ENCODE results near the gene GMPPA.

GMPPA gene

GRCh38 chr2:219486380-219486959, 12.2 kb upstream of the GMPPA start:
- no peak for DNase-seq

DNA sequence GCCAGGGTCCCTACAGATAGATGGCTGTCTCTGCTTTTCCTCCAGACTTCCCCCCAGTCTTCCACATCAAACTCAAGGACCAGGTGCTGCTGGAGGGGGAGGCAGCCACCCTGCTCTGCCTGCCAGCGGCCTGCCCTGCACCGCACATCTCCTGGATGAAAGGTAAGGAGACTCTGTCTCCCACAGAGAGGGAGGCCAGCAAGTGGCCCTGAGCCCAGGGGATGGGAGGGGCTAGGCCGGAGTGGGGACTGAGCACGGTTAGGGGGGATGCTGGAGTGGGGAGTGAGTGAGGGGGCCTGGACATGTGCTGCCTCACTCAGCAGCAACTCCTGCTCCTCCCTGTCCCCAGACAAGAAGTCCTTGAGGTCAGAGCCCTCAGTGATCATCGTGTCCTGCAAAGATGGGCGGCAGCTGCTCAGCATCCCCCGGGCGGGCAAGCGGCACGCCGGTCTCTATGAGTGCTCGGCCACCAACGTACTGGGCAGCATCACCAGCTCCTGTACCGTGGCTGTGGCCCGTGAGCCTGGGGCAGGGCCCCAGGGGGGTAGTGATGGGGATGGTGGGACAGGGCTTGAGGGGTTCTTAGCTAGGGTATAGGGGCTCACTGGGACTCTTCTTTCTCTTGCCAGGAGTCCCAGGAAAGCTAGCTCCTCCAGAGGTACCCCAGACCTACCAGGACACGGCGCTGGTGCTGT, 10.4 kb upstream of the GMPPA start:
- DNase-seq: no peak

DNA sequence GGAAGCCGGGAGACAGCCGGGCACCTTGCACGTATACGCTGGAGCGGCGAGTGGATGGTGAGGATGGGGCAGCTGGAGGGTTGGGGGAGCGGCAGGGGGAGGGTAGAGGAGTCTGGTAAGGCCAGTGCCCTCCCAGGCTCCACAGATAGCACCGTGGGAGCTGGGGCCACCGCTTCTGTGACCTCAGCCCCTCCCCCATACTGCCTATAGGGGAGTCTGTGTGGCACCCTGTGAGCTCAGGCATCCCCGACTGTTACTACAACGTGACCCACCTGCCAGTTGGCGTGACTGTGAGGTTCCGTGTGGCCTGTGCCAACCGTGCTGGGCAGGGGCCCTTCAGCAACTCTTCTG, 9.9 kb upstream of the GMPPA start:
- no peak for DNase-seq

DNA sequence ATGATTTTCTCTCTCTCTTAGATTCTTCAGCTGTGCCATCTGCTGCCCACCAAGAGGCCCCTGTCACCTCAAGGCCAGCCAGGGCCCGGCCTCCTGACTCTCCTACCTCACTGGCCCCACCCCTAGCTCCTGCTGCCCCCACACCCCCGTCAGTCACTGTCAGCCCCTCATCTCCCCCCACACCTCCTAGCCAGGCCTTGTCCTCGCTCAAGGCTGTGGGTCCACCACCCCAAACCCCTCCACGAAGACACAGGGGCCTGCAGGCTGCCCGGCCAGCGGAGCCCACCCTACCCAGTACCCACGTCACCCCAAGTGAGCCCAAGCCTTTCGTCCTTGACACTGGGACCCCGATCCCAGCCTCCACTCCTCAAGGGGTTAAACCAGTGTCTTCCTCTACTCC, 9.4 kb upstream of the GMPPA start:
- no peak for DNase-seq

DNA sequence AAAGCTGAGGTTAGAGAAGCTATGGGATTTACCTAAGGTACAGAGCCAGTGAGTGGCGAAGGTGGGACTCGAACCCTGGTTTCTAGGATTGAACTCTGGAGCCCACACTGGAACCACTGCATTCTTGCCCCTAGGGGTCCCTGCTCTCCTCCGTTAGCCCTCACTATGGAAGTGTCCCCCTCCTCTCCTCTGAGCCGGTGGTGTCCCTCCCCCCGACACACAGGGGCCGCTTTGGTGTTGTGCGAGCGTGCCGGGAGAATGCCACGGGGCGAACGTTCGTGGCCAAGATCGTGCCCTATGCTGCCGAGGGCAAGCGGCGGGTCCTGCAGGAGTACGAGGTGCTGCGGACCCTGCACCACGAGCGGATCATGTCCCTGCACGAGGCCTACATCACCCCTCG, 8.5 kb upstream of the GMPPA start:
- DNase-seq: no peak

- DNase-seq: no peak
These were observed 8.0 kb upstream of the GMPPA start for GRCh38 chr2:219490600-219491130.

GRCh38 chr2:219491278-219491963, 7.3 kb upstream of the GMPPA start:
- DNase-seq: no peak

GRCh38 chr2:219492575-219492974, 6.1 kb upstream of the GMPPA start:
- DNase-seq: no peak

- no peak for DNase-seq
These were observed 5.6 kb upstream of the GMPPA start for GRCh38 chr2:219493086-219493485.

GRCh38 chr2:219494952-219495530, 3.6 kb upstream of the GMPPA start:
- no peak for DNase-seq

DNA sequence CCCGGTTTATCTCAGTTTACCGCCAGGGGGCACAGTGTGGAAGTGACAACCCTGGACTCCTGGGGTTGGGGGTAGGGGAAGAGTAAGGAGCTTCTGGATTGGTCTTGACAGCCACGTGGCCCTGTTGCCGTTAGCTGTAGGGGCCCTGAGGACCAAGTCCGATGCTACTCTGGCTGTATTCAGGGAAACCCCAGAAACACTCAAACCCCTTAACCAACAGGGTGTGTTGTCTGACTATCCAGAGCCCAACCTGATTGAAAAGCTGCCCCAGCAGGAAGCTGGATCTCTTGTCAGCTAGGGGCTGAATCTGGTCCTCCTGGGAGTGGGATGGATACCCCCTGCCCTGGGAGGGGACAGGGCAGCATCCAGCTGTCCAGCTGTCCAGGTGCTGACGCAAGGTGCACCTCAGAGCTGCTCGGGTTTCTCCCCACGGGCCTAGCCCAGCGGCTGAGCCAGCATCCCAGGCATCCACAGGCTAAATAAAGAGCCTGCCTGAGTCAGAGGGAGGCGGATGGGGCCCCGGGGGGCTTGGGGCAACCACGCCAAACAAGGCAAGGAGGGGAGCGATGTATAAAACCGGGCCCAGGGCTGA, 3.1 kb upstream of the GMPPA start:
- DNase-seq: peak; percentile 38 to 49

DNA sequence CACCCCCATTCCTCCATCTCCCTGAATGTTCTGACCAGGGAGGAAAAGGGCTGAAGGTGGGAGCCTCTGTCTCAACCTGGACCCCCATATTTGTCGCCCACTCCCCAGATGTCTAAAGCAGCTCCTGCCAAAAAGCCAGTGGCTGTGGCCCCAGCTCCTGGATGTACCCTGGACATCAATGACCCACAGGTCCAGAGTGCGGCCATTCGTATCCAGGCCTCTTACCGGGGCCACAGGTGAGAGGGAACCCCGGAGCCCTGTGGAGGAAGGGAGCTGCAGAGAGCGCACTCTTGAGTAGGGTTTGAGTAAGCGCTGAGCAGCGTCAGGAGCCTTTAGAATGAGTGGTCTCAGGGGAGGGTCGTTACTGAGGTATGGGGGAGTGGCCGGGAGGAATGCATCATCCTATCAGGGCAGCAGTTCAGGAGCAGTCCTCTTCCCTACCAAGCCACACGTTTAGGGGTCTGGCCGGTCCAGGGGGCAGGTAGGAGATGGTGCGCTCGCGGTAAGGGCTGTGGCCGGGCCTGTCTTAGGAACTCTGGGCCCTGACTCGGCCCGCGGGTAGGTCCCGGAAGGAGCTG, 2.4 kb upstream of the GMPPA start:
- no peak for DNase-seq

GRCh38 chr2:219496825-219497494, 1.7 kb upstream of the GMPPA start:
- no peak for DNase-seq

DNA sequence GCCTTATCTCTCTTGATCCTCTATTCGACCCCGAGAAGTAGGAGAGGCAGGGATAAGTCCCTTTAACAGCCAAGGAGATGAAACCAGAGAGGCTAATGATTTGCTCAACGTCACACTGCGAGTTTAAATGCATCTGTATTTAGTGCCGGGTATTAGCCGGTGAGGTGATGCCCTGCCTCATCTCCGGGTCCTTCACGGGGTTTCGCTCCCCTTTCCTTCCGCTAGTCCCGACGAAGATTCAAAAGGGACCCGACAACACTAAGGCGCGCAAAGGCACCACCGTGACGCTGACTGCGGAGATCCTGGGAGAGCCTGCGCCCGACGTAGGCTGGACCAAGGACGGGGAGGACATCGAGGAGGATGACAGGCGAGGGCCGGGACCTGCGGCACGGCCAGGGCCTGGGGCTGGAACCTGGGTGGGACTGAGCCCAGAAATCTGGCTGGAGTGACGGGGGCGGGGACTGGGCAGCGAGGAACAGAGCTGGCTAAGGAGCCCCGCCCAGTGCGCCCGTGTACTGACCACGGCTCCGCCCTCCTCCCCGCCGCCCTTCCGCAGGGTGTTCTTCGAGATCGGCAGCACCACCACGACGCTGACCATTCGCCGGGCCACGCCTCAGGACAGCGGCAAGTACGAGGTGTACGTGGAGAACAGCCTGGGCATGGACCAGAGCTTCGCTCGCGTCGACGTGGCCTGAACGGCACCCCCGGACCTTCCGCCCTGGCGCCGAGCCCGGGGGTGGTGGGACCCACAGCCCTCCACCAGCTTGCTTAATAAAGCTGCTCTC, 1.0 kb upstream of the GMPPA start:
- peak; percentile 8 to 22 for DNase-seq

DNA sequence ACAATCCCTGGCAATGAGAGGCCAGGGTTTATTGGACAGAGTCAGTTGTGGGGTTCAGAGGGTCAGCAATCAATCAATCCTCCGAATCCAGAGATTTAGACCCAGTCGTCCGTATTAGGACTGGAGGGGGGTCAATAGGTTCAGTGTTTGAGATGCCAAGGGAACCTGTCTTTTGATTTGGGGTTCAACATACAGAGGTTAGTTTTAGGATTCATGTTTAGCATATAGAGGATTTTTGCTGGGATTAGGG, 292 bp downstream of the GMPPA start:
- DNase-seq: no peak

GRCh38 chr2:219499555-219499954, 864 bp downstream of the GMPPA start:
- no peak for DNase-seq

DNA sequence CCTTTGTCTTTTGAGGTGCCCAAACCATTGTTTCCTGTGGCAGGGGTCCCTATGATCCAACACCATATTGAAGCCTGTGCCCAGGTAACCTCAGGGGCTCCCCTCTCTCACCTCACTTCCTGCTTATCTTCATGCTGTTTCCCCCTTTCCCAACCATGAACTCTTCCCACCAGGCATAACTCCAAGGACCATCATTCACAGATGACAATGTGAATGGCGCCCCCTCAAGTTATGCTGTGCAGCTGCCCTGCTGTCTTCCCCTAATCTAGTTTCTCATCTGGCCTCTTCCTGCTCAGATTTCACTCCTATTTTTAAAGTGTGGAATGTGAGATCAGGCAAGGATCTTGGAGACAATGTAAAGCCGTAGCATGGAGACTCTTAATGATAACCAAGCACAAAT, 1.4 kb downstream of the GMPPA start:
- no peak for DNase-seq

- DNase-seq: no peak
These were observed 3.2 kb downstream of the GMPPA start for GRCh38 chr2:219501849-219502248.

GRCh38 chr2:219502618-219503017, 3.9 kb downstream of the GMPPA start:
- DNase-seq: no peak

- no peak for DNase-seq
These were observed 6.9 kb downstream of the GMPPA start for GRCh38 chr2:219505585-219505984.

GRCh38 chr2:219506153-219506801, 7.6 kb downstream of the GMPPA start:
- no peak for DNase-seq

Measured in hippocampal formation (tissue), 2 donors.